IMR-90 (cell line): ENCODE measurements around the gene MBLAC2. TPM values are rescaled to one million over a fixed set of nuclear protein-coding genes. Genes with fewer than 3 reads are reported as not detected.

ENCODE experiments used
- ATAC-seq: fragments of 200-7000 bp; cut with Tn5 transposase; 2 replicates; pipeline ENCODE4 v1.9.1; 2020; ENCODE audit warnings: low read depth, mild to moderate bottlenecking, moderate library complexity
- BruUV-seq: library from RNA; stranded (reverse); fragments of 400-500 nt; replicated peaks from 2 replicates; lab custom pipeline; 2021; lab: Mats Ljungman, UMichigan
- CTCF ChIA-PET: fragments of 300-600 bp; formaldehyde crosslinking; extraction: SDS; loops from one replicate; lab custom pipeline; 2021; ENCODE audit warnings: antibody characterized with exemption; lab: Yijun Ruan, JAX
- POLR2A ChIA-PET: fragments of 300-600 bp; sonication (Branson Sonifier 250); formaldehyde crosslinking; loops from one replicate; lab custom pipeline; 2022; ENCODE audit warnings: antibody characterized with exemption; ENCODE audit not compliant: unreplicated experiment; lab: Charles Lee
- DNase-seq: peaks from one replicate; pipeline ENCODE4 v3.0.0; 2013
- H2AFZ ChIP-seq: replicated peaks from 2 replicates; pipeline ENCODE3; 2013; ENCODE audit warnings: low read length, mild to moderate bottlenecking; ENCODE audit not compliant: poor library complexity
- H2AK5ac ChIP-seq: 2 replicates; pipeline ENCODE4 v1.6.1; 2013; ENCODE audit warnings: low read depth, low read length, inconsistent platforms
- H2AK9ac ChIP-seq: replicated peaks from 2 replicates; pipeline ENCODE3; 2013; ENCODE audit warnings: mild to moderate bottlenecking, low read depth, low read length, moderate library complexity; ENCODE audit not compliant: poor library complexity
- H2BK120ac ChIP-seq: 2 replicates; pipeline ENCODE4 v1.6.1; 2013; ENCODE audit warnings: low read depth, low read length, inconsistent platforms
- H2BK15ac ChIP-seq: 3 replicates; pipeline ENCODE4 v1.6.1; 2013; ENCODE audit warnings: low read depth, low read length, inconsistent platforms
- H2BK20ac ChIP-seq: 2 replicates; pipeline ENCODE4 v1.6.1; 2013; ENCODE audit warnings: low read depth, mild to moderate bottlenecking, inconsistent platforms, low read length, moderate library complexity
- H2BK5ac ChIP-seq: 2 replicates; pipeline ENCODE4 v1.6.1; 2013; ENCODE audit warnings: mild to moderate bottlenecking, low read depth, low read length, inconsistent platforms; ENCODE audit not compliant: poor library complexity, severe bottlenecking
- H3K14ac ChIP-seq: replicated peaks from 2 replicates; pipeline ENCODE4 v1.6.1; 2013; ENCODE audit warnings: low read depth, low read length, inconsistent platforms
- H3K18ac ChIP-seq: 2 replicates; pipeline ENCODE4 v1.6.1; 2013; ENCODE audit warnings: low read depth, low read length, control low read depth
- H3K23ac ChIP-seq: 2 replicates; pipeline ENCODE4 v1.6.1; 2013; ENCODE audit warnings: low read depth, low read length, inconsistent platforms
- H3K27ac ChIP-seq: 2 replicates; pipeline ENCODE4 v1.5.1; 2013; ENCODE audit warnings: mild to moderate bottlenecking, control low read depth, low read length; ENCODE audit not compliant: insufficient read depth
- H3K27me3 ChIP-seq: 2 replicates; pipeline ENCODE4 v1.6.1; 2013; ENCODE audit warnings: low read length; ENCODE audit not compliant: control insufficient read depth, insufficient read depth
- H3K36me3 ChIP-seq: 2 replicates; pipeline ENCODE4 v1.6.1; 2013; ENCODE audit warnings: low read length, mixed read lengths; ENCODE audit not compliant: control insufficient read depth, insufficient read depth
- H3K4ac ChIP-seq: 2 replicates; pipeline ENCODE4 v1.6.1; 2013; ENCODE audit warnings: low read depth, low read length, inconsistent platforms
- H3K4me1 ChIP-seq: 2 replicates; pipeline ENCODE4 v1.6.1; 2013; ENCODE audit warnings: low read length, mixed read lengths; ENCODE audit not compliant: control insufficient read depth, insufficient read depth
- H3K4me2 ChIP-seq: 2 replicates; pipeline ENCODE4 v1.6.1; 2013; ENCODE audit warnings: low read depth, mild to moderate bottlenecking, control low read depth, low read length, moderate library complexity
- H3K4me3 ChIP-seq: 2 replicates; pipeline ENCODE4 v1.5.1; 2013; ENCODE audit warnings: low read depth, mild to moderate bottlenecking, control low read depth, low read length, moderate library complexity; ENCODE audit not compliant: insufficient read depth
- H3K56ac ChIP-seq: 2 replicates; pipeline ENCODE4 v1.6.1; 2013; ENCODE audit warnings: low read length, inconsistent platforms; ENCODE audit not compliant: insufficient read depth; ENCODE audit errors: extremely low read depth
- H3K79me1 ChIP-seq, 2 experiments: 2 replicates each; pipeline ENCODE4 v1.6.1; 2013; ENCODE audit warnings: low read length in 2 of 2, inconsistent platforms in 1 of 2, low read depth in 1 of 2
- H3K9ac ChIP-seq: 2 replicates; pipeline ENCODE4 v1.6.1; 2013; ENCODE audit warnings: low read depth, low read length, control low read depth
- H3K9me1 ChIP-seq: 2 replicates; pipeline ENCODE4 v1.6.1; 2013; ENCODE audit warnings: low read length, inconsistent platforms; ENCODE audit not compliant: insufficient read depth
- H3K9me3 ChIP-seq: 2 replicates; pipeline ENCODE4 v1.6.1; 2013; ENCODE audit warnings: low read length; ENCODE audit not compliant: control insufficient read depth, insufficient read depth
- H4K20me1 ChIP-seq: 2 replicates; pipeline ENCODE4 v1.6.1; 2013; ENCODE audit warnings: low read length, inconsistent platforms; ENCODE audit not compliant: insufficient read depth
- H4K5ac ChIP-seq: 2 replicates; pipeline ENCODE4 v1.6.1; 2013; ENCODE audit warnings: mild to moderate bottlenecking, low read depth, low read length, control low read depth
- H4K8ac ChIP-seq, 2 experiments: 2 replicates each; pipeline ENCODE4 v1.6.1; 2013; ENCODE audit warnings: low read depth in 2 of 2, low read length in 2 of 2, control low read depth in 1 of 2, inconsistent platforms in 1 of 2
- H4K91ac ChIP-seq: 2 replicates; pipeline ENCODE4 v1.6.1; 2013; ENCODE audit warnings: low read depth, low read length, inconsistent platforms; ENCODE audit not compliant: insufficient read depth
- FOS ChIP-seq: fragments of 150-350 bp; IDR thresholded peaks from 2 replicates; pipeline ENCODE4 v1.6.1; 2016; ENCODE audit warnings: low read depth, low read length
- MAFK ChIP-seq: IDR thresholded peaks from 2 replicates; pipeline ENCODE4 v1.6.1; 2012; ENCODE audit warnings: low read depth, low read length, improper control_type of control experiment
- MAZ ChIP-seq: IDR thresholded peaks from 2 replicates; pipeline ENCODE4 v1.6.1; 2012; ENCODE audit warnings: low read depth, mild to moderate bottlenecking, low read length, improper control_type of control experiment, moderate library complexity, borderline replicate concordance
- NFE2L2 ChIP-seq: fragments of 150-350 bp; IDR thresholded peaks from 2 replicates; pipeline ENCODE4 v1.6.1; 2016; ENCODE audit warnings: low read depth, mild to moderate bottlenecking, low read length
- POLR2A ChIP-seq: IDR thresholded peaks from 2 replicates; pipeline ENCODE4 v1.6.1; 2012; ENCODE audit warnings: mild to moderate bottlenecking, low read depth, low read length
- RAD21 ChIP-seq: IDR thresholded peaks from 2 replicates; pipeline ENCODE4 v1.6.1; 2012; ENCODE audit warnings: low read length, improper control_type of control experiment
- USF2 ChIP-seq: fragments of 150-350 bp; IDR thresholded peaks from 2 replicates; pipeline ENCODE4 v1.6.1; 2017; ENCODE audit warnings: mild to moderate bottlenecking, antibody characterized with exemption, low read length, low read depth
- WGBS, 2 experiments: methylation state at CpG; one replicate each; pipeline versions ENCODE4 v1.1.5 to v1.1.7; 2013; ENCODE audit warnings: missing lambda C conversion rate in 2 of 2; ENCODE audit not compliant: insufficient read length in 1 of 2; ENCODE audit errors: extremely low coverage in 2 of 2; 5-methylcytosine and 5-hydroxymethylcytosine counted together
- dilution Hi-C: fragments of 300-500 bp; cut with HindIII; formaldehyde crosslinking; loops from one replicate; pipeline ENCODE4 v1.14.3; 2018; ENCODE audit warnings: low sequenced_read_pairs; ENCODE audit not compliant: unreplicated experiment
- in situ Hi-C: fragments of 300-500 bp; cut with MboI; formaldehyde crosslinking; loops from 3 replicates; pipeline ENCODE4 v1.14.3; 2019; ENCODE audit warnings: low sequenced_read_pairs, inconsistent platforms, mixed read lengths
- intact Hi-C: fragments of 100-400 bp; cut with micrococcal nuclease; formaldehyde crosslinking; loops from 2 replicates; pipeline ENCODE4 v1.10.0; 2022
- polyA plus RNA-seq, 3 experiments: library from polyadenylated mRNA; depleted of rRNA; stranded (reverse); fragments of >200 nt; gene quantifications; 2 replicates each; pipeline ENCODE4 v1.2.3, GENCODE V29; 2012; ENCODE audit warnings: low replicate concordance in 1 of 3
- total RNA-seq: library from RNA; depleted of rRNA; stranded (reverse); fragments of >200 nt; gene quantifications from 2 replicates; pipeline ENCODE4 v1.2.3, GENCODE V29; 2012

MBLAC2 gene
- total and polyA plus RNA-seq, 2 of the 4 experiments (the other 2 are of a cell fraction) = 3.0 to 3.2 TPM

GRCh38 chr5:90418214-90418613 is 56.4 kb downstream of the MBLAC2 start:
- H2AK9ac ChIP-seq = no peak overlapping the region
- DNase-seq = no peak
- H3K18ac ChIP-seq = no peak overlapping the region
- H2BK120ac ChIP-seq = no peak overlapping the region
- no peak for TF ChIP-seq RAD21
- TF ChIP-seq NFE2L2 = no peak
- TF ChIP-seq FOS = no peak
- no peak for TF ChIP-seq POLR2A
- TF ChIP-seq MAFK = no peak
- TF ChIP-seq MAZ = no peak
- no peak for TF ChIP-seq USF2
- POLR2A ChIA-PET = no interaction called here
- H3K9me1 ChIP-seq = no peaks in the 10 kb centered on the region
- no peak overlapping the region for H4K8ac ChIP-seq
- H3K4me3 ChIP-seq = no peak overlapping the region
- H3K9me3 ChIP-seq = no peaks in the 10 kb centered on the region
- H3K79me1 ChIP-seq = no peaks in the 10 kb centered on the region
- no peak overlapping the region for H4K5ac ChIP-seq
- no peak overlapping the region for H3K56ac ChIP-seq
- no peak overlapping the region for H4K91ac ChIP-seq
- H2AK5ac ChIP-seq = no peak overlapping the region
- no peak overlapping the region for H2AFZ ChIP-seq
- BruUV-seq = no TSS peak
- in situ Hi-C loops (no loop called here), intact Hi-C loops (no loop called here), dilution Hi-C loops (no loop called here)
- no peak overlapping the region for H3K27ac ChIP-seq
- no peak overlapping the region for H2BK20ac ChIP-seq
- no peak for ATAC-seq
- H3K4me1 ChIP-seq = no peaks in the 10 kb centered on the region
- no peaks in the 10 kb centered on the region for H4K20me1 ChIP-seq
- H2BK5ac ChIP-seq = no peak overlapping the region
- no peak overlapping the region for H3K9ac ChIP-seq
- H3K23ac ChIP-seq = no peak overlapping the region
- no CpG with 5 or more reads among the region's 1 CpG for WGBS, 2 experiments
- no peaks in the 10 kb centered on the region for H3K36me3 ChIP-seq
- H3K14ac ChIP-seq = no peak overlapping the region
- no peak overlapping the region for H3K4me2 ChIP-seq
- H3K27me3 ChIP-seq = peaks cover 3% of the 10 kb centered on the region
- CTCF ChIA-PET = no interaction called here
- H2BK15ac ChIP-seq = no peak overlapping the region
- H3K4ac ChIP-seq = no peak overlapping the region
